ENCODE measurements around the gene TCFL5. TPM values are rescaled to one million over a fixed set of nuclear protein-coding genes. Genes with fewer than 3 reads are reported as not detected.

The TCFL5 gene
- total RNA-seq, 6 experiments from 2014 or later: 19.9 to 25.2 (median 21.1) TPM

DNA sequence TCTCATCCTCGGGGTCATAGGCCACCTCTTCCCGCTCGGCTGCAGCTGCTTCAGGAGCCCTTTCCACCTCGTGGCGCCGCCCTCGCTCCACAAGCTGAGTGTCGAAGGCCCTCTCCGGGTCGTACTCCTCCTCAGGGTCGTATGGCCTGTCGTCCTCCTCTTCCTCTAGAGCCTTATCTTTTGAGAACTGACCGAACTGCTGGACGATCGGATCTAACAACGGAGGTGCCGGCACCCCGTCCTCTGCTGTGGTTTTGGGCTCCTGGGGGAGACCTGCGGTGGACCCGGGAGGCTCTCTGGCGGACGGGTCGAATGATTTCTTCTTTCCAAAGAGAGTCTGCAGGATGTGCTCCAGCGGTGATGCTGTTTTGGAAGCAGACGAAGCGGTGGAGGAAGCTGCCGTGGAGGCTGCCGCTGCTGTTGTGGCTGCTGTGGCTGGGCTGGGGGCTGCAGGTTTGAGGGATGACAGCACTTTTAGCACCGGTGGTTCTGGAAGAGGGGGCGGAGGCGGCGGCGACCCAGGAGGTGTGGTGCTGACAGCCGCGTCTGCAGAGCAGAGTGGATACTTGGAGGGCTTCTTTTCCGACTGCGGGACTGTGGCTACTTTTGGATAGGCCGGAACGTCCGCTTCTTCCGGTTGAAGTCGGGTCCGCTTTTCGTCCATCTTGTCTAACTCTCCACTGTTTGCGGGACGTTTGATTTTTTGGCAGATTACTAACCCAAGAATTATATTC is 20.2 kb upstream of the TCFL5 start:
- Mint-ChIP-seq H3K9me3 (no peaks in the 10 kb centered on the region), H3K27ac (peak overlapping the region; percentile 13; the same call in 1 of the 2 replicates), H3K4me1 (ENCODE audit: low read depth) (peaks cover 4% of the 10 kb centered on the region), H3K36me3 (ENCODE audit: low read depth) (peaks cover 16% of the 10 kb centered on the region), H3K4me3 (no peak overlapping the region), H3K27me3 (ENCODE audit: insufficient read depth) (peaks cover 6% of the 10 kb centered on the region)
- TF ChIP-seq, protein P1, sequence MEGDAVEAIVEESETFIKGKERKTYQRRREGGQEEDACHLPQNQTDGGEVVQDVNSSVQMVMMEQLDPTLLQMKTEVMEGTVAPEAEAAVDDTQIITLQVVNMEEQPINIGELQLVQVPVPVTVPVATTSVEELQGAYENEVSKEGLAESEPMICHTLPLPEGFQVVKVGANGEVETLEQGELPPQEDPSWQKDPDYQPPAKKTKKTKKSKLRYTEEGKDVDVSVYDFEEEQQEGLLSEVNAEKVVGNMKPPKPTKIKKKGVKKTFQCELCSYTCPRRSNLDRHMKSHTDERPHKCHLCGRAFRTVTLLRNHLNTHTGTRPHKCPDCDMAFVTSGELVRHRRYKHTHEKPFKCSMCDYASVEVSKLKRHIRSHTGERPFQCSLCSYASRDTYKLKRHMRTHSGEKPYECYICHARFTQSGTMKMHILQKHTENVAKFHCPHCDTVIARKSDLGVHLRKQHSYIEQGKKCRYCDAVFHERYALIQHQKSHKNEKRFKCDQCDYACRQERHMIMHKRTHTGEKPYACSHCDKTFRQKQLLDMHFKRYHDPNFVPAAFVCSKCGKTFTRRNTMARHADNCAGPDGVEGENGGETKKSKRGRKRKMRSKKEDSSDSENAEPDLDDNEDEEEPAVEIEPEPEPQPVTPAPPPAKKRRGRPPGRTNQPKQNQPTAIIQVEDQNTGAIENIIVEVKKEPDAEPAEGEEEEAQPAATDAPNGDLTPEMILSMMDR (IDR thresholded peaks at IDR 0.05): no peak
- no peak for DNase-seq

DNA sequence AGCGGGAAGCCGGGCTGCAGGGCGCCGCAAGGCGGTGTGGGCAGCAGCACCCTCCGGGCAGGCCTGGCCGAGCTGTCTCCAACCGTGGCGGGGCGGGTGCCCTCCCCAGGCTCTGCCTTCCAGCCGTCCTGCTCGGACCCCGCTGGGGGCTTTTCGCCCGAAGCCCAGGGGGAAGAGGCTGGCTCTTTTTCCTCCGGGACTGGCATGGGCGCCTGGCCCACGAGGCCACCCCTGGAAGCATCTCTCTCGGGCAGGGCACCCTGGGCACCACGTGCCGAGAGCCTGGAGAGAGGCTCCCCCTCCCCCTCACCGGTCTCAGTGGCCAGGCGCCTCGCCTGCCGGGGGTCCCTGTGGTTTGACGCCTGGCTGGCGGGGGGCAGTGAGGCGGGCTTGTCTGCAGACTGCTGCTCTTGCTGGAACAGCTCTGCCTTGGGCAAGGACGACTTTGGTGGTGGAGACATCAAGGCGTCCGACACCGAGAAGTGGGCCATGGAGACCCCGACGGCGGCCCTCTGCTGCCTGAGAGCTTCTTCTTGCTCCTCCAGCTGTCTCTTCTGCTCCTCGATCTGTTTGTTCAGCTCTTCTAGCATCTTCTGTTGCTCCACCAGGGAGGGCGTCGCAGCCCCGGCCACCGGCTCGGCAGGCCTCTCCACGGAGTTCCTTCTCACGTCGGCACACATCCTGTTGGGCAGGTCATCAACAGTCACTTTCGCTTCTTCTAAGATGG is 19.5 kb upstream of the TCFL5 start:
- TF ChIP-seq, protein P1 (IDR thresholded peaks at IDR 0.05): no peak
- H3K4me1 Mint-ChIP-seq (ENCODE audit: low read depth): no peaks in the 10 kb centered on the region; the same call in 1 of the 2 replicates
- H3K27me3 Mint-ChIP-seq (ENCODE audit: insufficient read depth): peaks cover 4% of the 10 kb centered on the region
- H3K36me3 Mint-ChIP-seq (ENCODE audit: low read depth): peaks cover 12% of the 10 kb centered on the region
- no peaks in the 10 kb centered on the region for H3K9me3 Mint-ChIP-seq
- H3K4me3 Mint-ChIP-seq: no peak overlapping the region
- DNase-seq: no peak
- peak overlapping the region; percentile 13; the same call in 1 of the 2 replicates for H3K27ac Mint-ChIP-seq

DNA sequence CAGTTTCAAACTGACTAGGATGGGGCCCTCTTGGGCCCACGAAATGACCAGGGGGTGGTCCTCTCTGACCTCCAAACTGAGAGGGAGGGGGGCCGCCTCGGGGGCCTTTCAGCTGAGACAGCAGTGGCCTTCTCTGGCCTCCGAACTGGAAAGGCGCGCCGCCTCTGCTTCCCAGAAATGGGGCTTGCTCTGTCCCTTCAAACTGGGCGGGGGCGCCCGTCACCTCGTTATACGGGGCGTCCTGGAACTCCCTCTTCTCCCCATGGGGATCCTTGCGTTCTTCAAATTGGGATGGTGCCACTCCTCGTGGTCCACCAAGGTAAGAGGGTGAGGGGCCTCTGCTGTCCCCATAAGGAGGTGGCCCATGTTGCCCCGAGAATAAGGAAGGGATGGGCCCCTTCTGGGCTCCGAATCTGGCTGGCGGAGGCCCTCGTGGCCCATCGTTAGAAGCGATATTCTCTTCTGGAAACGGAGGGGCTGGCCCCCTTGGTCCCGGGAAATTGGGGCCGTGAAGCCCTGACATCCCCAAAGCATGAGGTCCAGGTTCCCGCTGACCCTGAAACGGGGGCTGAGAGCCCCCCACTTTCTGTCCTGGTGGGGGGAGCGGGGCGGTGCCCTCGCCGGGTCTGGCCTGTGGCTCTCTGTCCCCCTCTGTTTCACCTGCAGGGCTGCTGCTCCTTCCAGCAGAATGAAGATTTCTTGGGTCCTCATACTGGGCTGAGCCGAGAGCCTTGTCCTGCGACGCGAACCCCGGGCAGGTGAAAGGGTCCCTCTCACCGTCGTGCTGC is 18.7 kb upstream of the TCFL5 start:
- peaks cover 12% of the 10 kb centered on the region for H3K36me3 Mint-ChIP-seq (ENCODE audit: low read depth)
- TF ChIP-seq, protein P1 (IDR thresholded peaks at IDR 0.05): no peak

DNA sequence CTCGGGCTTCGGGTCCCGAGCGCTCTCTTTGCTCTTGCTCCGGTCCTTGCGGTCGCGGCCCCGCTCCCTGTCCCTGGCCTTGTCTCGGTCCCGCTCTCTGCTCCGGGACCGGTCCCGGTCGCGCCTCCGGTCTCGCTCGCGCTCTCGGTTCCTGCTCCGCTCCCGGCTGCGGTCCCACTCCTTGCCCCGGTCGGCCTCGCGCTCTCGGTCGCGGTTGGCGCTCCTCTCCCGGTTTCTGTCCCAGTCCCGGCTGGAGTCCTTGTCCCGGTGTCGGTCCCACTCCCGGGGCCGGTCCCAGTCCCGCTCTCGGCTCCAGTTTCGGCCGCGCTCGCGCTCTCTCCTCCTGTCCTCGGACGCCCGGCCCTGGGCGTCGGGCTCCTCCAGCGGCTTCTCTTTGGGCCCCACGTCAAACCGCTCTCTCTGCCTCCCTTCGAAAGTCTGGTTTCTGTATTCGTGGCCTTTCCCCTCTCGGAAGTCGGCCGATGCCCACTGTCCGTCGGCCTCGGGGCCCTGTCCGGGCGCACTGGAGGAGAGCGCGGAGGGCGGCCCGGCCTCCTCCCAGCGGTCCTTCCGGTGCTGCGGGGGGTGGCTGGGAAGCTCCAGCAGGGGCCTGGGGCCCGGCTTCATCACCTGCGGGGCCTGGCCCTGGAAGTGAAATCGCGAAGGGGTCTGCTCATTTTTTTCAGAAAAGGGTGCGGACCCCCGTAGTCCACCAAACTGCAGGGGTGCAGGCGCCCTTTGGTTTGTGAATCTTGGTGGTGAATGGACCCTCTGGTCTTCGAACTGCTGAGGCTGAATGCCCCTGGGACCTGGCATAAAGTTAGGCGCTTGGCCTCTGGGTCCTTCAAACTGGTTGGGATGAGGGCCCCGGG is 17.9 kb upstream of the TCFL5 start:
- TF ChIP-seq, protein P1 (IDR thresholded peaks at IDR 0.05): no peak
- no peak overlapping the region for H3K27ac Mint-ChIP-seq
- no peak overlapping the region for H3K4me3 Mint-ChIP-seq
- 0 out of 2 replicates have a peak, but pooled peaks cover 4% of the 10 kb centered on the region for H3K9me3 Mint-ChIP-seq
- H3K27me3 Mint-ChIP-seq (ENCODE audit: insufficient read depth): peaks cover 12% of the 10 kb centered on the region
- H3K4me1 Mint-ChIP-seq (ENCODE audit: low read depth): peaks cover 4% of the 10 kb centered on the region
- DNase-seq: no peak
- H3K36me3 Mint-ChIP-seq (ENCODE audit: low read depth): peaks cover 12% of the 10 kb centered on the region

More for the DNA sequence above, 18.7 kb upstream of the TCFL5 start:
- Mint-ChIP-seq H3K4me1 (ENCODE audit: low read depth) (no peaks in the 10 kb centered on the region; the same call in 1 of the 2 replicates), H3K27ac (no peak overlapping the region), H3K4me3 (no peak overlapping the region), H3K9me3 (no peaks in the 10 kb centered on the region), H3K27me3 (ENCODE audit: insufficient read depth) (peaks cover 11% of the 10 kb centered on the region)
- no peak for DNase-seq

Data from HFFc6 (cell line).